H9 (cell line): ENCODE data around the gene CXCR4. TPM values are rescaled to one million over a fixed set of nuclear protein-coding genes. Genes with fewer than 3 reads are reported as not detected.

Experiments
- DNase-seq: peaks from one replicate; pipeline ENCODE4 v3.0.0-alpha.2; 2017
- H2AFZ ChIP-seq: one replicate; pipeline ENCODE4 v1.6.1; 2013; ENCODE audit warnings: mild to moderate bottlenecking, low read length, control low read depth, moderate library complexity
- H2AK5ac ChIP-seq: 2 replicates; pipeline ENCODE4 v1.6.1; 2013; ENCODE audit warnings: low read length, control low read depth, mixed read lengths; ENCODE audit not compliant: insufficient read length
- H2BK120ac ChIP-seq: one replicate; pipeline ENCODE4 v1.6.1; 2013; ENCODE audit warnings: low read depth, mild to moderate bottlenecking, low read length, control low read depth, inconsistent platforms; ENCODE audit not compliant: poor library complexity, severe bottlenecking
- H2BK12ac ChIP-seq: 2 replicates; pipeline ENCODE4 v1.6.1; 2013; ENCODE audit warnings: low read length, control low read depth, mixed read lengths, low read depth; ENCODE audit not compliant: insufficient read length
- H2BK15ac ChIP-seq: 2 replicates; pipeline ENCODE4 v1.6.1; 2013; ENCODE audit warnings: low read depth, low read length, control low read depth
- H2BK20ac ChIP-seq: one replicate; pipeline ENCODE4 v1.6.1; 2013; ENCODE audit warnings: low read depth, mild to moderate bottlenecking, low read length, control low read depth, inconsistent platforms; ENCODE audit not compliant: poor library complexity, severe bottlenecking
- H2BK5ac ChIP-seq: 2 replicates; pipeline ENCODE4 v1.6.1; 2013; ENCODE audit warnings: low read length, control low read depth, mixed read lengths; ENCODE audit not compliant: insufficient read length
- H3K14ac ChIP-seq: 2 replicates; pipeline ENCODE4 v1.6.1; 2013; ENCODE audit warnings: low read length, control low read depth; ENCODE audit not compliant: insufficient read depth
- H3K18ac ChIP-seq: 2 replicates; pipeline ENCODE4 v1.6.1; 2013; ENCODE audit warnings: low read depth, mild to moderate bottlenecking, mixed read lengths, low read length, control low read depth; ENCODE audit not compliant: insufficient read length
- H3K23ac ChIP-seq: 2 replicates; pipeline ENCODE4 v1.6.1; 2013; ENCODE audit warnings: low read length, control low read depth, mixed read lengths, low read depth; ENCODE audit not compliant: insufficient read length
- H3K23me2 ChIP-seq: 2 replicates; pipeline ENCODE4 v1.6.1; 2013; ENCODE audit warnings: low read depth, mild to moderate bottlenecking, mixed read lengths, low read length, control low read depth; ENCODE audit not compliant: insufficient read length, poor library complexity, severe bottlenecking
- H3K27ac ChIP-seq: 2 replicates; pipeline ENCODE4 v1.5.1; 2013; ENCODE audit warnings: low read length, control low read depth, mixed read lengths, low read depth; ENCODE audit not compliant: insufficient read length
- H3K27me3 ChIP-seq: 2 replicates; pipeline ENCODE4 v1.6.1; 2013; ENCODE audit warnings: low read length, control low read depth, inconsistent platforms; ENCODE audit not compliant: insufficient read depth
- H3K4ac ChIP-seq: 2 replicates; pipeline ENCODE4 v1.6.1; 2013; ENCODE audit warnings: low read depth, mild to moderate bottlenecking, control low read depth, inconsistent platforms, low read length, moderate library complexity
- H3K4me1 ChIP-seq: 2 replicates; pipeline ENCODE4 v1.6.1; 2013; ENCODE audit warnings: low read length, control low read depth, inconsistent platforms; ENCODE audit not compliant: insufficient read depth
- H3K4me2 ChIP-seq: 2 replicates; pipeline ENCODE4 v1.6.1; 2013; ENCODE audit warnings: low read length, control low read depth, mixed read lengths; ENCODE audit not compliant: insufficient read length, insufficient read depth
- H3K56ac ChIP-seq: 2 replicates; pipeline ENCODE4 v1.6.1; 2013; ENCODE audit warnings: low read depth, mild to moderate bottlenecking, mixed read lengths, low read length, control low read depth; ENCODE audit not compliant: insufficient read length
- H3K79me1 ChIP-seq: 2 replicates; pipeline ENCODE4 v1.6.1; 2013; ENCODE audit warnings: low read depth, mild to moderate bottlenecking, moderate library complexity, low read length, control low read depth, inconsistent platforms; ENCODE audit not compliant: insufficient read depth, poor library complexity, severe bottlenecking
- H3K79me2 ChIP-seq: 2 replicates; pipeline ENCODE4 v1.6.1; 2013; ENCODE audit warnings: low read length, control low read depth, inconsistent platforms; ENCODE audit not compliant: insufficient read depth
- H3K9ac ChIP-seq: 2 replicates; pipeline ENCODE4 v1.6.1; 2013; ENCODE audit warnings: low read length, control low read depth, mixed read lengths; ENCODE audit not compliant: insufficient read length; ENCODE audit errors: extremely low read depth
- H3K9me3 ChIP-seq: one replicate; pipeline ENCODE4 v1.6.1; 2013; ENCODE audit warnings: low read depth, low read length, inconsistent platforms; ENCODE audit not compliant: control insufficient read depth
- H3T11ph ChIP-seq: one replicate; pipeline ENCODE4 v1.6.1; 2013; ENCODE audit warnings: mild to moderate bottlenecking, low read length, control low read depth, inconsistent platforms
- H4K20me1 ChIP-seq: one replicate; pipeline ENCODE4 v1.6.1; 2013; ENCODE audit not compliant: control insufficient read depth, insufficient read length, insufficient read depth
- H4K5ac ChIP-seq: 2 replicates; pipeline ENCODE4 v1.6.1; 2013; ENCODE audit warnings: low read depth, mild to moderate bottlenecking, mixed read lengths, low read length, control low read depth; ENCODE audit not compliant: insufficient read length
- H4K8ac ChIP-seq: replicated peaks from 2 replicates; pipeline ENCODE4 v1.6.1; 2013; ENCODE audit warnings: low read length, control low read depth, mixed read lengths, low read depth; ENCODE audit not compliant: insufficient read length
- H4K91ac ChIP-seq: 2 replicates; pipeline ENCODE4 v1.6.1; 2013; ENCODE audit warnings: low read depth, mild to moderate bottlenecking, moderate library complexity, mixed read lengths, low read length, control low read depth; ENCODE audit not compliant: insufficient read length
- H3K27ac Mint-ChIP-seq, 3 experiments: 2 replicates in 2 of 3; 3 replicates in 1 of 3; pipeline ENCODE4 v1.8.0; 2020 to 2021; ENCODE audit warnings: mixed read lengths in 3 of 3, mild to moderate bottlenecking in 1 of 3, moderate library complexity in 1 of 3
- H3K27me3 Mint-ChIP-seq: 2 replicates; pipeline ENCODE4 v1.8.0; 2021; ENCODE audit warnings: low read depth, mild to moderate bottlenecking, moderate library complexity, mixed read lengths
- H3K36me3 Mint-ChIP-seq, 3 experiments: 2 replicates in 2 of 3; 3 replicates in 1 of 3; pipeline ENCODE4 v1.8.0; 2020 to 2021; ENCODE audit warnings: low read depth in 3 of 3, mixed read lengths in 3 of 3; ENCODE audit not compliant: insufficient read depth in 1 of 3
- H3K4me1 Mint-ChIP-seq, 2 experiments: 2 replicates each; pipeline ENCODE4 v1.8.0; 2020; ENCODE audit warnings: mixed read lengths in 2 of 2
- H3K4me3 Mint-ChIP-seq, 2 experiments: 2 replicates in 1 of 2; 3 replicates in 1 of 2; pipeline ENCODE4 v1.8.0; 2020 to 2021; ENCODE audit warnings: mild to moderate bottlenecking in 2 of 2, mixed read lengths in 2 of 2, moderate library complexity in 1 of 2
- H3K9me3 Mint-ChIP-seq, 2 experiments: 2 replicates in 1 of 2; 3 replicates in 1 of 2; pipeline ENCODE4 v1.8.0; 2020; ENCODE audit warnings: mild to moderate bottlenecking in 2 of 2, mixed read lengths in 2 of 2, moderate library complexity in 1 of 2
- CTCF ChIP-seq: fragments of 200-600 bp; sonication (generic); conservative IDR thresholded peaks from 3 replicates; pipeline ENCODE4 v1.8.0; 2021; ENCODE audit warnings: antibody characterized with exemption, mild to moderate bottlenecking
- WGBS: extraction: QIAGEN DNeasy Blood & Tissue Kit; methylation state at CpG from one replicate; pipeline ENCODE4 v1.1.7; 2013; ENCODE audit warnings: missing lambda C conversion rate, low lambda C conversion rate, mixed read lengths; ENCODE audit not compliant: insufficient read length; ENCODE audit errors: extremely low coverage; 5-methylcytosine and 5-hydroxymethylcytosine counted together
- total RNA-seq: library from RNA; stranded (reverse); gene quantifications from 2 replicates; pipeline ENCODE4 v1.2.1, GENCODE V29; 2021

CXCR4 gene
- total RNA-seq, 1 experiment from 2014 or later, result 1.0 TPM

GRCh38 chr2:136065907-136066306 is 52.0 kb downstream of the CXCR4 start:
- H3K4ac ChIP-seq, result no peak overlapping the region
- no peaks in the 10 kb centered on the region for H3K79me1 ChIP-seq
- H2BK15ac ChIP-seq, result no peak overlapping the region
- Mint-ChIP-seq H3K9me3 (peaks cover 2 to 4% of the 10 kb centered on the region in 2 experiments; a peak in 1 of 5 replicates), H3K4me1 (peaks cover 12 to 13% of the 10 kb centered on the region in 2 experiments), H3K27ac (no peak overlapping the region), H3K4me3 (no peak overlapping the region), H3K27me3 (peaks cover 2% of the 10 kb centered on the region; the same call in 1 of the 2 replicates), H3K36me3 (peaks cover 0 to 4% (median 0%) of the 10 kb centered on the region in 3 experiments; a peak in 1 of 7 replicates)
- H2BK5ac ChIP-seq, result no peak overlapping the region
- no peak overlapping the region for H3T11ph ChIP-seq
- H2BK12ac ChIP-seq, result no peak overlapping the region
- H3K56ac ChIP-seq, result no peak overlapping the region
- H2AFZ ChIP-seq, result no peak overlapping the region
- no peak overlapping the region for H3K9ac ChIP-seq
- no CpG with 5 or more reads among the region's 3 CpGs for WGBS
- H4K5ac ChIP-seq, result no peak overlapping the region
- no peak overlapping the region for H3K18ac ChIP-seq
- H4K8ac ChIP-seq, result no peak overlapping the region
- DNase-seq, result no peak
- H3K27ac ChIP-seq, result no peak overlapping the region
- H3K4me2 ChIP-seq, result no peak overlapping the region
- no peaks in the 10 kb centered on the region for H3K27me3 ChIP-seq
- no peak overlapping the region for H2AK5ac ChIP-seq
- H4K20me1 ChIP-seq, result no peaks in the 10 kb centered on the region
- no peaks in the 10 kb centered on the region for H3K79me2 ChIP-seq
- H2BK20ac ChIP-seq, result no peak overlapping the region
- no peak overlapping the region for H4K91ac ChIP-seq
- no peaks in the 10 kb centered on the region for H3K9me3 ChIP-seq
- no peak for TF ChIP-seq CTCF
- H3K23ac ChIP-seq, result no peak overlapping the region
- H3K4me1 ChIP-seq, result no peaks in the 10 kb centered on the region
- no peak overlapping the region for H3K14ac ChIP-seq
- H2BK120ac ChIP-seq, result no peak overlapping the region
- H3K23me2 ChIP-seq, result no peaks in the 10 kb centered on the region
